ENCODE results near the gene NRG2.

GRCh38 chr5:139982157-139982974 lies 60.7 kb downstream of the NRG2 start:
- TF ChIP-seq CTCF (IDR thresholded peaks at IDR 0.05) (no peak), POLR2AphosphoS5 (IDR thresholded peaks at IDR 0.05) (no peak)

Measured in prostate gland (tissue), 2 donors.